PC-9 (cell line): Measurements from ENCODE around the gene TNFRSF25.
"Not testable (repeated sequence)": the region's sequence is repeated elsewhere in the genome, so short reads cannot be mapped to it uniquely, and the experiment has no call there.

ENCODE experiments used
- CTCF ChIP-seq: fragments of 200-600 bp; sonication (generic); conservative IDR thresholded peaks from 2 replicates; pipeline ENCODE4 v1.6.1; 2017; ENCODE audit warnings: mixed run types, antibody characterized with exemption, mild to moderate bottlenecking, moderate library complexity
- EZH2 ChIP-seq: fragments of 200-600 bp; sonication (generic); IDR thresholded peaks from 2 replicates; pipeline ENCODE4 v1.8.0; 2017; ENCODE audit warnings: antibody characterized with exemption, low read depth

- not testable (repeated sequence) for TF ChIP-seq CTCF, EZH2
Observed at GRCh38 chr1:6453895-6454855, 11.8 kb downstream of the TNFRSF25 start.
